Activated CD4-positive, alpha-beta T cell treated with anti-CD3 and anti-CD28 coated beads, Interleukin-2, amount 10 ng/mL, durations not matched to agents 24 days and 14 days (primary cell): ENCODE data around the gene HLA-DPA1. TPM values are rescaled to one million over a fixed set of nuclear protein-coding genes. Genes with fewer than 3 reads are reported as not detected.

ENCODE experiments used
- total RNA-seq: library from RNA; stranded (reverse); gene quantifications from 2 replicates; pipeline ENCODE4 v1.2.3, GENCODE V29; 2022

The HLA-DPA1 gene
- total RNA-seq, 1 donor from 2014 or later: 38.5 TPM

Other genes with a start within 250 kb of the HLA-DPA1 start
- gene TAP2, start 234.9 kb downstream of the HLA-DPA1 start, total RNA-seq: 152 and 163 TPM in 2 replicates
- 342 and 353 TPM in 2 replicates for gene PSMB8, start 229.6 kb downstream of the HLA-DPA1 start, total RNA-seq
- gene TAP1, start 219.9 kb downstream of the HLA-DPA1 start, total RNA-seq: 275 and 283 TPM in 2 replicates
- gene PSMB9, start 219.5 kb downstream of the HLA-DPA1 start, total RNA-seq: 249 and 257 TPM in 2 replicates
- gene HLA-DMB, start 132.6 kb downstream of the HLA-DPA1 start, total RNA-seq: 0.75 and 0.80 TPM in 2 replicates
- 8.1 and 8.7 TPM in 2 replicates for gene HLA-DMA, start 120.6 kb downstream of the HLA-DPA1 start, total RNA-seq
- gene BRD2, start 105.1 kb downstream of the HLA-DPA1 start, total RNA-seq: 320 TPM in 2 replicates
- gene HLA-DOA, start 64.1 kb downstream of the HLA-DPA1 start, total RNA-seq: 0.21 and 0.38 TPM in 2 replicates
- gene HLA-DPB1, start 2.3 kb upstream of the HLA-DPA1 start, total RNA-seq: 4.7 and 6.2 TPM in 2 replicates
- 0.47 and 0.56 TPM in 2 replicates for gene COL11A2, start 118.8 kb upstream of the HLA-DPA1 start, total RNA-seq
- 46.6 and 48.0 TPM in 2 replicates for gene RXRB, start 127.0 kb upstream of the HLA-DPA1 start, total RNA-seq
- gene SLC39A7, start 127.2 kb upstream of the HLA-DPA1 start, total RNA-seq: 61.7 and 63.9 TPM in 2 replicates
- 18.2 and 18.3 TPM in 2 replicates for gene HSD17B8, start 131.0 kb upstream of the HLA-DPA1 start, total RNA-seq
- 44.4 and 47.6 TPM in 2 replicates for gene RING1, start 134.9 kb upstream of the HLA-DPA1 start, total RNA-seq
- 59.9 and 64.9 TPM in 2 replicates for gene VPS52, start 198.2 kb upstream of the HLA-DPA1 start, total RNA-seq
- 3,200 and 3,212 TPM in 2 replicates for gene RPS18, start 198.4 kb upstream of the HLA-DPA1 start, total RNA-seq
- 4.1 and 4.6 TPM in 2 replicates for gene B3GALT4, start 203.5 kb upstream of the HLA-DPA1 start, total RNA-seq
- 106 and 120 TPM in 2 replicates for gene WDR46, start 215.6 kb upstream of the HLA-DPA1 start, total RNA-seq
- gene PFDN6, start 216.0 kb upstream of the HLA-DPA1 start, total RNA-seq: 114 and 132 TPM in 2 replicates
- 27.3 and 28.4 TPM in 2 replicates for gene RGL2, start 225.3 kb upstream of the HLA-DPA1 start, total RNA-seq
- gene TAPBP, start 240.4 kb upstream of the HLA-DPA1 start, total RNA-seq: 271 and 278 TPM in 2 replicates
- 11.3 and 14.3 TPM in 2 replicates for gene ZBTB22, start 244.1 kb upstream of the HLA-DPA1 start, total RNA-seq
- 64.9 and 71.3 TPM in 2 replicates for gene DAXX, start 249.3 kb upstream of the HLA-DPA1 start, total RNA-seq